NCI-H1694 treated with DMSO at 0.1 percent for 48 hours (cell line): ENCODE data around the gene CACNB2.
"Not testable (repeated sequence)": the region's sequence is repeated elsewhere in the genome, so short reads cannot be mapped to it uniquely, and the experiment has no call there.

Source experiments
- DNase-seq: peaks from one replicate; lab custom pipeline; 2025; lab: John Stamatoyannopoulos, UW

CACNB2 gene

GRCh38 chr10:18201877-18202276, 61.7 kb downstream of the CACNB2 start:
- DNase-seq = no peak

GRCh38 chr10:18202680-18203460, 62.6 kb downstream of the CACNB2 start:
- DNase-seq = no peak

- DNase-seq = no peak
Measured at GRCh38 chr10:18203471-18203870, 63.2 kb downstream of the CACNB2 start.

GRCh38 chr10:18204039-18204835, 64.0 kb downstream of the CACNB2 start:
- DNase-seq = no peak

- no peak for DNase-seq
Measured at GRCh38 chr10:18205098-18205834, 65.0 kb downstream of the CACNB2 start.

- DNase-seq = not testable (repeated sequence)
Measured at GRCh38 chr10:18208186-18208585, 68.0 kb downstream of the CACNB2 start.

- DNase-seq = no peak
Measured at GRCh38 chr10:18209241-18209640, 69.0 kb downstream of the CACNB2 start.

GRCh38 chr10:18210711-18211110, 70.5 kb downstream of the CACNB2 start:
- no peak for DNase-seq

GRCh38 chr10:18211862-18212261, 71.6 kb downstream of the CACNB2 start:
- no peak for DNase-seq

GRCh38 chr10:18213271-18213670, 73.0 kb downstream of the CACNB2 start:
- no peak for DNase-seq

GRCh38 chr10:18214691-18215563, 74.7 kb downstream of the CACNB2 start:
- DNase-seq = no peak

- DNase-seq = no peak
Measured at GRCh38 chr10:18216482-18216881, 76.3 kb downstream of the CACNB2 start.

GRCh38 chr10:18217577-18217976, 77.4 kb downstream of the CACNB2 start:
- DNase-seq = no peak

- DNase-seq = no peak
Measured at GRCh38 chr10:18219146-18219545, 78.9 kb downstream of the CACNB2 start.

- no peak for DNase-seq
Measured at GRCh38 chr10:18221123-18221522, 80.9 kb downstream of the CACNB2 start.

- no peak for DNase-seq
Measured at GRCh38 chr10:18221882-18222281, 81.7 kb downstream of the CACNB2 start.

- no peak for DNase-seq
Measured at GRCh38 chr10:18222866-18223265, 82.6 kb downstream of the CACNB2 start.

- no peak for DNase-seq
Measured at GRCh38 chr10:18223898-18224297, 83.7 kb downstream of the CACNB2 start.

GRCh38 chr10:18224626-18225445, 84.6 kb downstream of the CACNB2 start:
- DNase-seq = no peak

GRCh38 chr10:18226336-18226735, 86.1 kb downstream of the CACNB2 start:
- DNase-seq = no peak

- DNase-seq = no peak
Measured at GRCh38 chr10:18229826-18230225, 89.6 kb downstream of the CACNB2 start.
